Measurements from ENCODE around the gene UGP2. TPM values are rescaled to one million over a fixed set of nuclear protein-coding genes. Genes with fewer than 3 reads are reported as not detected.

The UGP2 gene
- total and polyA plus RNA-seq, 2 donors from 2014 or later, result 118 to 140 TPM

DNA sequence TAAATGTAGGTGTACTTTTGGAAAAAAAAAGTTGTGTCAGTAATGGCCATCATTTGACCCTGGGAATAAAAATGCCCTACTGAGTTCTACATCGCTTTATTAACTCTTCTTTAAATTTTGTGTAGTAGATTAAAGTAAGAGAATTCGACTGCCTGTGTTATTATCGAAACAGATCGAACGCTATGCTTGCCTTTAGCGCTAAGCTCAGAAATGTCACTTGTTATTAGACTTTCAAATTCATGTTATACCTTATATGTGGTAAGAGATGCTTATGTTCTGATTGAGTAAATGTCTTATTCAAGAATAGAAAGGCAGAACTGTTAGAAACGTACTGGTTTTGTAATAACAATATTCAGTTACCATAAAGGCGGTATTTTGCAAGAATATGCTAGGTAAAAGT is 1.4 kb downstream of the UGP2 start:
- no peaks in the 10 kb centered on the region for H3K27me3 ChIP-seq (ENCODE audit: control insufficient read depth, insufficient read depth, low read length)
- peak overlapping the region; percentile 89 to 100 (median 91) for H3K4me3 ChIP-seq (ENCODE audit: low read length in 3 of 3)
- H3K27ac ChIP-seq (ENCODE audit: low read depth in 2 of 2, low read length in 2 of 2), result peak overlapping the region in 1 of 2 donors; percentile 98
- intact Hi-C loops (cut with DNase I), result no loop called here
- DNase-seq, result no peak
- no peak for FAIRE-seq
- H3K4me1 ChIP-seq (ENCODE audit: control insufficient read depth in 2 of 3, insufficient read depth in 2 of 3, low read depth in 1 of 3, low read length in 3 of 3), result peaks cover 0 to 11% (median 6%) of the 10 kb centered on the region in 3 donors
- H3K9ac ChIP-seq (ENCODE audit: low read length in 3 of 3), result peak overlapping the region; percentile 18 to 92 (median 83)
- H3K9me3 ChIP-seq (ENCODE audit: control insufficient read depth in 2 of 3, insufficient read depth in 1 of 3, low read length in 3 of 3), result no peaks in the 10 kb centered on the region
- no peaks in the 10 kb centered on the region for H3K36me3 ChIP-seq (ENCODE audit: control insufficient read depth in 2 of 3, insufficient read depth in 3 of 3, low read length in 3 of 3)
- no peak for TF ChIP-seq CTCF (IDR thresholded peaks at IDR 0.05; ENCODE audit: borderline replicate concordance, extremely low read depth, insufficient read depth)

- no peak for FAIRE-seq
- H3K9ac ChIP-seq (ENCODE audit: low read length in 3 of 3), result no peak overlapping the region
- H3K9me3 ChIP-seq (ENCODE audit: control insufficient read depth in 2 of 3, insufficient read depth in 1 of 3, low read length in 3 of 3), result no peaks in the 10 kb centered on the region
- H3K27ac ChIP-seq (ENCODE audit: low read depth in 2 of 2, low read length in 2 of 2), result no peak overlapping the region
- H3K36me3 ChIP-seq (ENCODE audit: control insufficient read depth in 2 of 3, insufficient read depth in 3 of 3, low read length in 3 of 3), result no peaks in the 10 kb centered on the region
- DNase-seq, result no peak
- TF ChIP-seq CTCF (IDR thresholded peaks at IDR 0.05; ENCODE audit: borderline replicate concordance, extremely low read depth, insufficient read depth), result no peak
- no peaks in the 10 kb centered on the region for H3K27me3 ChIP-seq (ENCODE audit: control insufficient read depth, insufficient read depth, low read length)
- peaks cover 0 to 11% (median 6%) of the 10 kb centered on the region in 3 donors for H3K4me1 ChIP-seq (ENCODE audit: control insufficient read depth in 2 of 3, insufficient read depth in 2 of 3, low read depth in 1 of 3, low read length in 3 of 3)
- H3K4me3 ChIP-seq (ENCODE audit: low read length in 3 of 3), result peak overlapping the region in 2 of 3 donors; percentile 91 to 100
- intact Hi-C loops (cut with DNase I), result no loop called here
Measured at GRCh38 chr2:63843791-63844190, 2.1 kb downstream of the UGP2 start.

DNA sequence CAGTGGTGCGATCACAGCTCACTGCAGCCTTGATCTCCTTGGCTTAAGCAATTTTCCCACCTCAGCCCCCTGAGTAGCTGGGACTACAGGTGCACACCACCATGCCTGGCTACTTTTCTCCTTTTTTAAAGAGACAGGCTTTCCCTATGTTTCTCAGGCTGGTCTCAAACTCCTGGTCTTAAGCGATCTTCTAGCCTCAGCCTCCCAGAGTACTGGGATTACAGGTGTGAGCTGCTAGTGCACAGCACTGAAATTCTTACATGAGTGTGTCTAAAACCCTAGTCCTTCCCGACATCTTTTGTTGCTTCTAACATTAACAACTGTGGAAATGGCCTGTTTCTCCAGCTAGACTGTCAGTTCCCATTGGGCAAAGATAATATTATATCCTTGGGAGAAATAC is 2.9 kb downstream of the UGP2 start:
- no peak overlapping the region for H3K27ac ChIP-seq (ENCODE audit: low read depth in 2 of 2, low read length in 2 of 2)
- H3K27me3 ChIP-seq (ENCODE audit: control insufficient read depth, insufficient read depth, low read length), result no peaks in the 10 kb centered on the region
- H3K9me3 ChIP-seq (ENCODE audit: control insufficient read depth in 2 of 3, insufficient read depth in 1 of 3, low read length in 3 of 3), result no peaks in the 10 kb centered on the region
- FAIRE-seq (no peak), DNase-seq (no peak)
- peaks cover 4 to 14% (median 11%) of the 10 kb centered on the region in 3 donors for H3K4me1 ChIP-seq (ENCODE audit: control insufficient read depth in 2 of 3, insufficient read depth in 2 of 3, low read depth in 1 of 3, low read length in 3 of 3)
- peak overlapping the region in 1 of 3 donors; percentile 47 for H3K4me3 ChIP-seq (ENCODE audit: low read length in 3 of 3)
- H3K36me3 ChIP-seq (ENCODE audit: control insufficient read depth in 2 of 3, insufficient read depth in 3 of 3, low read length in 3 of 3), result no peaks in the 10 kb centered on the region
- TF ChIP-seq CTCF (IDR thresholded peaks at IDR 0.05; ENCODE audit: borderline replicate concordance, extremely low read depth, insufficient read depth), result no peak
- intact Hi-C loops (cut with DNase I), result no loop called here
- no peak overlapping the region for H3K9ac ChIP-seq (ENCODE audit: low read length in 3 of 3)

- Histone ChIP-seq H3K4me1 (ENCODE audit: control insufficient read depth in 2 of 3, insufficient read depth in 2 of 3, low read depth in 1 of 3, low read length in 3 of 3) (peaks cover 8 to 16% (median 12%) of the 10 kb centered on the region in 3 donors), H3K36me3 (ENCODE audit: control insufficient read depth in 2 of 3, insufficient read depth in 3 of 3, low read length in 3 of 3) (no peaks in the 10 kb centered on the region), H3K4me3 (ENCODE audit: low read length in 3 of 3) (no peak overlapping the region), H3K9ac (ENCODE audit: low read length in 3 of 3) (no peak overlapping the region), H3K27ac (ENCODE audit: low read depth in 2 of 2, low read length in 2 of 2) (no peak overlapping the region), H3K9me3 (ENCODE audit: control insufficient read depth in 2 of 3, insufficient read depth in 1 of 3, low read length in 3 of 3) (no peaks in the 10 kb centered on the region), H3K27me3 (ENCODE audit: control insufficient read depth, insufficient read depth, low read length) (no peaks in the 10 kb centered on the region)
- intact Hi-C loops (cut with DNase I), result no loop called here
- no peak for FAIRE-seq
- no peak for TF ChIP-seq CTCF (IDR thresholded peaks at IDR 0.05; ENCODE audit: borderline replicate concordance, extremely low read depth, insufficient read depth)
- DNase-seq, result no peak
Measured at GRCh38 chr2:63845866-63846265, 4.2 kb downstream of the UGP2 start.
